Transverse colon (tissue), 4 donors: ENCODE measurements around the gene EFCAB11. TPM values are rescaled to one million over a fixed set of nuclear protein-coding genes. Genes with fewer than 3 reads are reported as not detected.

Source experiments
- DNase-seq: peaks from one replicate; pipeline ENCODE4 v3.0.0-alpha.2; 2019
- H3K27ac ChIP-seq, 4 donors: fragments of 200-600 bp; sonication (generic); 2 replicates each; pipeline ENCODE4 v1.5.1; 2016 to 2018; ENCODE audit warnings: inconsistent platforms in 4 of 4
- H3K27me3 ChIP-seq: fragments of 200-600 bp; sonication (generic); 2 replicates; pipeline ENCODE4 v1.5.1; 2017; ENCODE audit warnings: inconsistent platforms
- H3K36me3 ChIP-seq, 4 donors: fragments of 200-600 bp; sonication (generic); 2 replicates each; pipeline ENCODE4 v1.5.1; 2017 to 2019; ENCODE audit warnings: inconsistent platforms in 4 of 4
- H3K4me1 ChIP-seq, 4 donors: fragments of 200-600 bp; sonication (generic); 2 replicates each; pipeline ENCODE4 v1.5.1; 2017 to 2020; ENCODE audit warnings: inconsistent platforms in 4 of 4
- H3K4me3 ChIP-seq, 4 donors: fragments of 200-600 bp; sonication (generic); 1 replicate in 1 of 4; 2 replicates in 3 of 4; pipeline versions ENCODE4 v1.5.1 to v1.6.1; 2017 to 2019; ENCODE audit warnings: inconsistent platforms in 4 of 4
- H3K9me3 ChIP-seq, 2 donors: fragments of 200-600 bp; sonication (generic); 2 replicates each; pipeline ENCODE4 v1.5.1; 2017 to 2019; ENCODE audit warnings: inconsistent platforms in 2 of 2
- EP300 ChIP-seq: sonication (generic); formaldehyde crosslinking; IDR thresholded peaks from one replicate; pipeline ENCODE4 v1.6.1; 2017; ENCODE audit warnings: antibody characterized with exemption, low read depth
- POLR2A ChIP-seq: fragments of 450-650 bp; IDR thresholded peaks from one replicate; pipeline ENCODE4 v1.6.1; 2016; ENCODE audit warnings: antibody characterized with exemption, mild to moderate bottlenecking, moderate library complexity
- POLR2AphosphoS5 ChIP-seq, 3 donors: sonication (generic); formaldehyde crosslinking; IDR thresholded peaks; one replicate each; pipeline ENCODE4 v1.6.1; 2016; ENCODE audit warnings: antibody characterized with exemption in 3 of 3
- WGBS, 2 donors: methylation state at CpG; one replicate each; pipeline ENCODE4 v1.1.5; 2018; ENCODE audit warnings: low coverage in 1 of 2; 5-methylcytosine and 5-hydroxymethylcytosine counted together
- in situ Hi-C, 4 donors: fragments of 200-750 bp; cut with MboI; loops; one replicate each; pipeline versions ENCODE4 v1.15.0 to v1.15.1; 2017; ENCODE audit warnings: low sequenced_read_pairs in 3 of 4, low pct_ligation_motif_present in 1 of 4, low pct_unique_long_range_greater_than_20kb in 1 of 4
- intact Hi-C: fragments of 100-400 bp; cut with DNase I; formaldehyde crosslinking; loops from one replicate; pipeline ENCODE4 v1.15.1; 2023; ENCODE audit warnings: low total_unique reads
- total RNA-seq, 4 donors: library from RNA; depleted of rRNA; stranded (reverse); fragments of >200 nt; gene quantifications; one replicate each; pipeline ENCODE4 v1.1.0, GENCODE V29; 2016
- TF ChIP-seq, protein P1 (sequence below), 5 experiments: fragments of 200-600 bp in 3 of 5; fragments of 450-650 bp in 2 of 5; sonication (generic) in 3 of 5; IDR thresholded peaks; 1 replicate in 2 of 5; 2 replicates in 3 of 5; pipeline ENCODE4 v1.5.1; 2016 to 2017; ENCODE audit warnings: antibody characterized with exemption in 5 of 5, inconsistent platforms in 3 of 5, mild to moderate bottlenecking in 2 of 5, moderate library complexity in 1 of 5

EFCAB11 gene
- total RNA-seq, 4 donors from 2014 or later: 6.0 to 6.7 TPM; not detected in 2

DNA sequence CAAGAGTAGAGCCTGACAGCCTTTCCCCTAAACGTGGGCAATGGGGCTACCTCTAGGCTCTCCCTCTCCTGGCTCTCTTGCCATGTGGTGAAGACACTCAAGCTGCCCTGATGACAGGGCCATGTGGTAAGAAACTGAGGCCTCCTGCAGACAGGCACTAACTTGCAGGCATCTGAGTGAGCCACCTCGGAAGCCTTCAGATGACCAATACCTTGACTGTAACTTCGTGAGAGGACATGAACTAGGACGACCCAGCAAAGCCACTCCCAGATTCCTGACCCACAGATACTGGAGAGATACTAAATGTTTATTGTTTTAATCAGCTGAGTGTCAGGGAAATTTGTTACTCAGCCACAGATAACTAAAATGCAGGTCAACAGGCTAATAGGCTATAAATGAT lies 96.4 kb downstream of the EFCAB11 start:
- Histone ChIP-seq H3K9me3 (peaks cover 0 to 3% of the 10 kb centered on the region in 2 donors), H3K36me3 (no peaks in the 10 kb centered on the region), H3K27ac (no peak overlapping the region), H3K4me3 (no peak overlapping the region), H3K27me3 (no peaks in the 10 kb centered on the region), H3K4me1 (peaks cover 0 to 4% (median 0%) of the 10 kb centered on the region in 4 donors)
- no peak for DNase-seq
- in situ Hi-C loops (no loop called here), intact Hi-C loops (no loop called here)
- no peak for TF ChIP-seq EP300
- TF ChIP-seq, protein P1, sequence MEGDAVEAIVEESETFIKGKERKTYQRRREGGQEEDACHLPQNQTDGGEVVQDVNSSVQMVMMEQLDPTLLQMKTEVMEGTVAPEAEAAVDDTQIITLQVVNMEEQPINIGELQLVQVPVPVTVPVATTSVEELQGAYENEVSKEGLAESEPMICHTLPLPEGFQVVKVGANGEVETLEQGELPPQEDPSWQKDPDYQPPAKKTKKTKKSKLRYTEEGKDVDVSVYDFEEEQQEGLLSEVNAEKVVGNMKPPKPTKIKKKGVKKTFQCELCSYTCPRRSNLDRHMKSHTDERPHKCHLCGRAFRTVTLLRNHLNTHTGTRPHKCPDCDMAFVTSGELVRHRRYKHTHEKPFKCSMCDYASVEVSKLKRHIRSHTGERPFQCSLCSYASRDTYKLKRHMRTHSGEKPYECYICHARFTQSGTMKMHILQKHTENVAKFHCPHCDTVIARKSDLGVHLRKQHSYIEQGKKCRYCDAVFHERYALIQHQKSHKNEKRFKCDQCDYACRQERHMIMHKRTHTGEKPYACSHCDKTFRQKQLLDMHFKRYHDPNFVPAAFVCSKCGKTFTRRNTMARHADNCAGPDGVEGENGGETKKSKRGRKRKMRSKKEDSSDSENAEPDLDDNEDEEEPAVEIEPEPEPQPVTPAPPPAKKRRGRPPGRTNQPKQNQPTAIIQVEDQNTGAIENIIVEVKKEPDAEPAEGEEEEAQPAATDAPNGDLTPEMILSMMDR (IDR thresholded peaks at IDR 0.05): no peak
- WGBS, 2 donors: 82 to 83% methylated on average over 3 to 4 of the region's 4 CpGs

DNA sequence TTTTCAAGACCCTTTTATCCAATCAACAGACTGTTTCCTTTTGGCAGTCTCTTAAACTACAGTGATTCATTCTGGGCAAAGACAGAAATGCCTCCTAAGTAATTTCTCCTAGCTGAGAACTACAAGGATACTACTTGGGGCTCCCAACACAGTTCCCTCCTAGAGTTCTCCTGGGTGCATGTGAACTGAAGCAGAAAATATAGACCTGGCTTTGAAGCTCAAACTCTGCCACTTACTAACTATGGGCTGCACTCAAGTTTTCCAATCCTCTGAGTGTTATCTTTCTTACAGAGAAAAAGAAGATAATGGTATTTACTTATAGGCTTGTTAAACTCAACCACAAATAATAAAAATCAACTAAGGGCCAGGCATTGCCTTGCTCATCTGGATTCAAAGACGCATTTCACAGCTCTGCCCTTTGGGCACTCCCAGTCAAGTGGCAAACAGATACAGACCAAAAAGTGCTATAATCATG lies 97.6 kb downstream of the EFCAB11 start:
- Histone ChIP-seq H3K27me3 (no peaks in the 10 kb centered on the region), H3K4me3 (no peak overlapping the region), H3K27ac (no peak overlapping the region), H3K9me3 (peaks cover 0 to 2% of the 10 kb centered on the region in 2 donors), H3K36me3 (no peaks in the 10 kb centered on the region), H3K4me1 (peaks cover 0 to 4% (median 0%) of the 10 kb centered on the region in 4 donors)
- intact Hi-C loops (no loop called here), in situ Hi-C loops (no loop called here)
- DNase-seq: no peak
- TF ChIP-seq EP300: no peak
- no peak for TF ChIP-seq POLR2A
- TF ChIP-seq, protein P1 (IDR thresholded peaks at IDR 0.05): no peak
- no peak for TF ChIP-seq POLR2AphosphoS5 (IDR thresholded peaks at IDR 0.05)
- WGBS, 2 donors: 69% methylated on average over 1 of the region's 1 CpG; no CpG with 5 or more reads in 1 of the 2 donors

DNA sequence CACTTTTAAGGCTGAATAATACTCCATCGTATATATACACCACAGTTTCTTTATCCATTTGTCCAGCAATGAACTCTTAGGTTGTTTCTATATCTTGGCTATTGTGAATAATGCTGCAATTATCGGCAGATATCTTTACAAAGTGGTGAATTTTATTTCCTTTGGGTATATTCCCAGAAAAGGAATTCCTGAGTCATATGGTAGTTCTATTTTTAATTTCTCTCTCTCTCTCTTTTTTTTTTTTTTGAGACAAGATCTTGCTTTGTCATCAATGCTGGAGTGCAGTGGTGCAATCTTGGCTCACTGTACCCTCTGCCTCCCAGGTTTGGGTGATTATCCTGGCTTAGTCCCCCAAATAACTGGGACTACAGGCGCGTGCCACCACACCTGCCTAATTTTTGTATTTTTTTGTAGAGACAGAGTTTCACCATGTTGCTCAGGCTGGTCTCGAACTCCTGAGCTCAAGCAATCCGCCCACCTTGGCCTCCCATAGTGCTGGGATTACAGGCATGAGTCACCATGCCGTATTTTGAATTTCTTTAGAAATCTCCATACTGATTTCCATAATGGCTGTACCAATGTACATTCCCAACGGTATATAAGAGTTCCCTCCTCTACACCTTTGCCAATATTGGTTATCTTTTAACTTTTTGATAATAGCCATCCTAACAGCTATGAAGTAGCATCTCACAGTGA lies 98.4 kb downstream of the EFCAB11 start:
- no peaks in the 10 kb centered on the region for H3K36me3 ChIP-seq
- intact Hi-C loops (no loop called here), in situ Hi-C loops (no loop called here)
- H3K27me3 ChIP-seq: no peaks in the 10 kb centered on the region
- H3K4me1 ChIP-seq: peaks cover 0 to 7% (median 0%) of the 10 kb centered on the region in 4 donors
- no peak overlapping the region for H3K4me3 ChIP-seq
- H3K9me3 ChIP-seq: no peaks in the 10 kb centered on the region
- 85 to 87% methylated on average over 8 of the region's 8 CpGs for WGBS, 2 donors
- no peak for DNase-seq
- TF ChIP-seq EP300 (no peak), POLR2A (no peak), POLR2AphosphoS5 (IDR thresholded peaks at IDR 0.05) (no peak)
- TF ChIP-seq, protein P1 (IDR thresholded peaks at IDR 0.05): no peak
- no peak overlapping the region for H3K27ac ChIP-seq

DNA sequence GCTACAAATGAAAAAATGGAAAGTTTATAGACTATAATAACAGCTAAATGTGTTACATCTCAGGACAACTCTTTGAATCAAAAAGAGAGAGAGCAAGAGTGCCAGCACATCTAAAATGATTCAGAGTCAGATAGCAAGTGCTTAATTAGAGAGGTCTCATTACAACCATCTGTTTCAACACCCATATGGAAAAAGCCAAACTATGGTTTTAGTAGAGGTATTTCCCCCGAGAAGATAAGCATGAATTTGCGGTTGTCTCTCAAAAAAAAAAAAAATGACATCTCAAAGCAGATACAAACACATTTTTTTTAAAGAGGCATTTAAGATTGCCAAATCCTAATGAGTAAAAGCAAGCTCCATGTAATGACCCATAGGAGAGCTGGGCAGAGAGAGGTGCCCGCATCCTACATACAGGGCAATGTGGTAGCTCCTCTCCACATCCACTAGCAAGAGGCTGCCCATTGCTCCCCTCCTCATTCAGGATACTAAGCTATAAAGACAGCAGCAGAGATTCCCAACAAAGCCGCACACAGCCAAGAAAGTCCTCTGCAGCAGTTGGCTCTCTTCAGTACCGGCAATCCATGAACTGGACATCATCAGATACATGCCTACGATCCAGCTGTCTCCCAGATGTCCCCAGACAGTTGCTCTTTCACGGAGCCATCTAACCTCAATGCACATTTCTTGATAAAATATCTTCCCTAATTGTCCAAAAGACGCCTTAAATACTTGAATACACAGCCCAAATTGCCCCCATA lies 100.4 kb downstream of the EFCAB11 start:
- in situ Hi-C loops: no loop called here
- TF ChIP-seq POLR2A (no peak), POLR2AphosphoS5 (IDR thresholded peaks at IDR 0.05) (no peak), EP300 (no peak)
- TF ChIP-seq, protein P1 (IDR thresholded peaks at IDR 0.05): no peak
- Histone ChIP-seq H3K36me3 (no peaks in the 10 kb centered on the region), H3K9me3 (no peaks in the 10 kb centered on the region), H3K4me1 (peaks cover 0 to 10% (median 0%) of the 10 kb centered on the region in 4 donors), H3K4me3 (no peak overlapping the region), H3K27ac (no peak overlapping the region), H3K27me3 (no peaks in the 10 kb centered on the region)
- WGBS, 2 donors: 80% methylated on average over 8 of the region's 8 CpGs; no CpG with 5 or more reads in 1 of the 2 donors
- no peak for DNase-seq
- intact Hi-C loops: no loop called here
